GM18520 (cell line): Measurements from ENCODE around the gene HOXA1.
"Not testable (repeated sequence)": the region's sequence is repeated elsewhere in the genome, so short reads cannot be mapped to it uniquely, and the experiment has no call there.

Experiments
- ATAC-seq: cut with Tn5 transposase; IDR thresholded peaks from one replicate; pipeline ENCODE4 v1.9.1; 2021; ENCODE audit not compliant: unreplicated experiment

The HOXA1 gene

GRCh38 chr7:27053153-27053552 is 42.6 kb downstream of the HOXA1 start:
- no peak for ATAC-seq

- no peak for ATAC-seq
These were observed 44.3 kb downstream of the HOXA1 start for GRCh38 chr7:27051451-27051850.

GRCh38 chr7:27048438-27048837 is 47.4 kb downstream of the HOXA1 start:
- ATAC-seq: no peak

- ATAC-seq: no peak
These were observed 48.8 kb downstream of the HOXA1 start for GRCh38 chr7:27046854-27047549.

- not testable (repeated sequence) for ATAC-seq
These were observed 49.8 kb downstream of the HOXA1 start for GRCh38 chr7:27045972-27046371.

DNA sequence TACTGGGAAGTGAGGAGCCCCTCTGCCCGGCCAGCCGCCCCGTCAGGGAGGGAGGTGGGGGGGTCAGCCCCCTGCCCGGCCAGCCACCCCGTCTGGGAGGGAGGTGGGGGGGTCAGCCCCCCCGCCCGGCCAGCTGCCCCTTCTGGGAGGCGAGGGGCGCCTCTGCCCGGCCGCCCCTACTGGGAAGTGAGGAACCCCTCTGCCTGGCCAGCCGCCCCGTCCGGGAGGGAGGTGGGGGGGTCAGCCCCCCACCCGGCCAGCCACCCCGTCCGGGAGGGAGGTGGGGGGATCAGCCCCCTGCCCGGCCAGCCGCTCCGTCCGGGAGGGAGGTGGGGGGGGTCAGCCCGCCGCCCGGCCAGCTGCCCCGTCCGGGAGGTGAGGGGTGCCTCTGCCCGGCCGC is 50.7 kb downstream of the HOXA1 start:
- ATAC-seq: not testable (repeated sequence)
